Measurements from ENCODE around the gene HDAC2. TPM values are rescaled to one million over a fixed set of nuclear protein-coding genes. Genes with fewer than 3 reads are reported as not detected.

Gene HDAC2
- total and polyA plus RNA-seq, 2 of the 13 experiments (the other 11 are each of a cell fraction or from before 2014, with no cell fraction given), result 99.6 to 114 TPM

DNA sequence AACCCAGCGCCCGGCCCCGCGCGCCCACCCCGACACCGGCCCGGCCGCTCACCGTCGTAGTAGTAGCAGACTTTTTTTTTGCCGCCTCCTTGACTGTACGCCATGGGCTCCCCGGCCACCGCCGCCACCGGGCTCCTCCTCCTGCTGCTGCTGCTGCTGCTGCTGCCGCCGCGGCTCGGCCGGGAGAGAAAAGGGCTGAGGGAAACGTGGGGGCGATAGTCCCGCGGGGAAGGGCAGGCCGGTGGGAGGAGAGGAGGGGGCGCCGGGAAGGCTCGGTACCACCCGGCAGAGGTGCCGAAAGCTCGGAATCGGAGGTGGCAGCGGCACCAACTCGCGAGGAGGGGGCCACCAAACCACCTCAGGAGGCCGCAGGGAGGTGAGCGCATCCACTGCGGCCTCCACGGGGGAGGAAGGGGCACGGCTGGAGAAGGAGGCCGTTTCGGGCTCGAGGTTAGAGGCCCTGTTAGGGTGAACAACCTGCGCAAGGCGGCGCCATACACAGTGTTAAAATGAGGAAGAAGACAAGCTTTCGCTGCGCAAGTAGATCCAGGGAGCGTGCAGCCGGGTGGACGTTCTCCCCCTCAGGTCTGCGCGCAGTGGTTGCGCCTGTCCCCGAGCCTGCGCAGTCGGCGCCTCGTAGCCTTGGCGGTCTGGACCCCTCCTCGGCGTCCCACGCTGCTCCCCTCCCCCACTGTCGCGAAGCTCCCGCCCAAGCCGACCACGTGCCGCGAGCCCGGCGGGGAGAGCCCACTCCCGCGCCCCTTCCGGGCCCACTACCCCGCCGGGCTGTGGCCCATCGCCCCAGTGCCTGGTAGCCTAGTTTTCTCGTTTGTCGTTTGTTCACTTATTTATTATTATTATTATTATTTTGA is at the start of gene HDAC2 (continued):
- TF ChIP-seq, protein P1, sequence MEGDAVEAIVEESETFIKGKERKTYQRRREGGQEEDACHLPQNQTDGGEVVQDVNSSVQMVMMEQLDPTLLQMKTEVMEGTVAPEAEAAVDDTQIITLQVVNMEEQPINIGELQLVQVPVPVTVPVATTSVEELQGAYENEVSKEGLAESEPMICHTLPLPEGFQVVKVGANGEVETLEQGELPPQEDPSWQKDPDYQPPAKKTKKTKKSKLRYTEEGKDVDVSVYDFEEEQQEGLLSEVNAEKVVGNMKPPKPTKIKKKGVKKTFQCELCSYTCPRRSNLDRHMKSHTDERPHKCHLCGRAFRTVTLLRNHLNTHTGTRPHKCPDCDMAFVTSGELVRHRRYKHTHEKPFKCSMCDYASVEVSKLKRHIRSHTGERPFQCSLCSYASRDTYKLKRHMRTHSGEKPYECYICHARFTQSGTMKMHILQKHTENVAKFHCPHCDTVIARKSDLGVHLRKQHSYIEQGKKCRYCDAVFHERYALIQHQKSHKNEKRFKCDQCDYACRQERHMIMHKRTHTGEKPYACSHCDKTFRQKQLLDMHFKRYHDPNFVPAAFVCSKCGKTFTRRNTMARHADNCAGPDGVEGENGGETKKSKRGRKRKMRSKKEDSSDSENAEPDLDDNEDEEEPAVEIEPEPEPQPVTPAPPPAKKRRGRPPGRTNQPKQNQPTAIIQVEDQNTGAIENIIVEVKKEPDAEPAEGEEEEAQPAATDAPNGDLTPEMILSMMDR (CRISPR knock-in tag; IDR thresholded peaks at IDR 0.05), result peak; percentile 34
- no peak for TF ChIP-seq SUZ12 (IDR thresholded peaks at IDR 0.05; ENCODE audit: low read depth, low read length)
- peak; percentile 40 for TF ChIP-seq ZNF496 (CRISPR knock-in tag; IDR thresholded peaks at IDR 0.05; ENCODE audit: insufficient replicate concordance)
- TF ChIP-seq TAF15 (IDR thresholded peaks at IDR 0.05; ENCODE audit: low read depth, low read length, poor library complexity, severe bottlenecking), result peak; percentile 56
- TF ChIP-seq, protein P2, sequence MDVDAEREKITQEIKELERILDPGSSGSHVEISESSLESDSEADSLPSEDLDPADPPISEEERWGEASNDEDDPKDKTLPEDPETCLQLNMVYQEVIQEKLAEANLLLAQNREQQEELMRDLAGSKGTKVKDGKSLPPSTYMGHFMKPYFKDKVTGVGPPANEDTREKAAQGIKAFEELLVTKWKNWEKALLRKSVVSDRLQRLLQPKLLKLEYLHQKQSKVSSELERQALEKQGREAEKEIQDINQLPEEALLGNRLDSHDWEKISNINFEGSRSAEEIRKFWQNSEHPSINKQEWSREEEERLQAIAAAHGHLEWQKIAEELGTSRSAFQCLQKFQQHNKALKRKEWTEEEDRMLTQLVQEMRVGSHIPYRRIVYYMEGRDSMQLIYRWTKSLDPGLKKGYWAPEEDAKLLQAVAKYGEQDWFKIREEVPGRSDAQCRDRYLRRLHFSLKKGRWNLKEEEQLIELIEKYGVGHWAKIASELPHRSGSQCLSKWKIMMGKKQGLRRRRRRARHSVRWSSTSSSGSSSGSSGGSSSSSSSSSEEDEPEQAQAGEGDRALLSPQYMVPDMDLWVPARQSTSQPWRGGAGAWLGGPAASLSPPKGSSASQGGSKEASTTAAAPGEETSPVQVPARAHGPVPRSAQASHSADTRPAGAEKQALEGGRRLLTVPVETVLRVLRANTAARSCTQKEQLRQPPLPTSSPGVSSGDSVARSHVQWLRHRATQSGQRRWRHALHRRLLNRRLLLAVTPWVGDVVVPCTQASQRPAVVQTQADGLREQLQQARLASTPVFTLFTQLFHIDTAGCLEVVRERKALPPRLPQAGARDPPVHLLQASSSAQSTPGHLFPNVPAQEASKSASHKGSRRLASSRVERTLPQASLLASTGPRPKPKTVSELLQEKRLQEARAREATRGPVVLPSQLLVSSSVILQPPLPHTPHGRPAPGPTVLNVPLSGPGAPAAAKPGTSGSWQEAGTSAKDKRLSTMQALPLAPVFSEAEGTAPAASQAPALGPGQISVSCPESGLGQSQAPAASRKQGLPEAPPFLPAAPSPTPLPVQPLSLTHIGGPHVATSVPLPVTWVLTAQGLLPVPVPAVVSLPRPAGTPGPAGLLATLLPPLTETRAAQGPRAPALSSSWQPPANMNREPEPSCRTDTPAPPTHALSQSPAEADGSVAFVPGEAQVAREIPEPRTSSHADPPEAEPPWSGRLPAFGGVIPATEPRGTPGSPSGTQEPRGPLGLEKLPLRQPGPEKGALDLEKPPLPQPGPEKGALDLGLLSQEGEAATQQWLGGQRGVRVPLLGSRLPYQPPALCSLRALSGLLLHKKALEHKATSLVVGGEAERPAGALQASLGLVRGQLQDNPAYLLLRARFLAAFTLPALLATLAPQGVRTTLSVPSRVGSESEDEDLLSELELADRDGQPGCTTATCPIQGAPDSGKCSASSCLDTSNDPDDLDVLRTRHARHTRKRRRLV (CRISPR knock-in tag; IDR thresholded peaks at IDR 0.05), result no peak; the same call in 1 of the 2 replicates
- TF ChIP-seq, protein P3, sequence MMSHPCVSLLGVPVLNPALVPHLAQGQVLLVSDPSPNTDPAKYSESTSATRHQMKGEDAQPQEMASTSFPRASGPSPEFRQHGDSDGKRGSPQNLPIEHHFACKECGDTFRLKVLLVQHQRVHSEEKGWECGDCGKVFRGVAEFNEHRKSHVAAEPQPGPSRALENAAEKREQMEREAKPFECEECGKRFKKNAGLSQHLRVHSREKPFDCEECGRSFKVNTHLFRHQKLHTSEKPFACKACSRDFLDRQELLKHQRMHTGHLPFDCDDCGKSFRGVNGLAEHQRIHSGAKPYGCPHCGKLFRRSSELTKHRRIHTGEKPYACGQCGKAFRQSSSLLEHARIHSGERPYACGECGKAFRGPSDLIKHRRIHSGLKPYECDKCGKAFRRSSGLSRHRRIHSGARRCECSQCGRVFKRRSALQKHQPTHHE (CRISPR knock-in tag; IDR thresholded peaks at IDR 0.05; ENCODE audit: borderline replicate concordance), result peak; percentile 96
- peak; percentile 97 for TF ChIP-seq ZNF142 (CRISPR knock-in tag; IDR thresholded peaks at IDR 0.05)
- peak; percentile 99 for TF ChIP-seq CSRNP1 (CRISPR knock-in tag; IDR thresholded peaks at IDR 0.05)
- TF ChIP-seq KDM1A (CRISPR knock-in tag; IDR thresholded peaks at IDR 0.05), result peak; percentile 72; the same call in 1 of the 2 replicates
- no peak for TF ChIP-seq ZKSCAN5 (CRISPR knock-in tag; IDR thresholded peaks at IDR 0.05)
- TF ChIP-seq ZNF614 (CRISPR knock-in tag; IDR thresholded peaks at IDR 0.05; ENCODE audit: borderline replicate concordance), result peak; percentile 35; the same call in 1 of the 2 replicates
